GM13977 (cell line): ENCODE data around the gene ACSL6.

Experiments
- DNase-seq: peaks from one replicate; pipeline ENCODE4 v3.0.0; 2012; ENCODE audit warnings: low spot score
- in situ Hi-C: fragments of 300-500 bp; cut with MboI; formaldehyde crosslinking; loops from one replicate; pipeline ENCODE4 v1.12.0; 2022; ENCODE audit warnings: low sequenced_read_pairs, low pct_unique_long_range_greater_than_20kb, mixed read lengths, inconsistent platforms; ENCODE audit not compliant: unreplicated experiment
- TF ChIP-seq, protein P1 (sequence below): IDR thresholded peaks from 2 replicates; pipeline ENCODE4 v1.5.1; 2012; ENCODE audit warnings: mild to moderate bottlenecking, control low read depth; ENCODE audit not compliant: insufficient read depth; ENCODE audit errors: extremely low read depth, missing control alignments

The ACSL6 gene

GRCh38 chr5:131997026-131997726 is 14.3 kb downstream of the ACSL6 start:
- no peak for DNase-seq
- TF ChIP-seq, protein P1, sequence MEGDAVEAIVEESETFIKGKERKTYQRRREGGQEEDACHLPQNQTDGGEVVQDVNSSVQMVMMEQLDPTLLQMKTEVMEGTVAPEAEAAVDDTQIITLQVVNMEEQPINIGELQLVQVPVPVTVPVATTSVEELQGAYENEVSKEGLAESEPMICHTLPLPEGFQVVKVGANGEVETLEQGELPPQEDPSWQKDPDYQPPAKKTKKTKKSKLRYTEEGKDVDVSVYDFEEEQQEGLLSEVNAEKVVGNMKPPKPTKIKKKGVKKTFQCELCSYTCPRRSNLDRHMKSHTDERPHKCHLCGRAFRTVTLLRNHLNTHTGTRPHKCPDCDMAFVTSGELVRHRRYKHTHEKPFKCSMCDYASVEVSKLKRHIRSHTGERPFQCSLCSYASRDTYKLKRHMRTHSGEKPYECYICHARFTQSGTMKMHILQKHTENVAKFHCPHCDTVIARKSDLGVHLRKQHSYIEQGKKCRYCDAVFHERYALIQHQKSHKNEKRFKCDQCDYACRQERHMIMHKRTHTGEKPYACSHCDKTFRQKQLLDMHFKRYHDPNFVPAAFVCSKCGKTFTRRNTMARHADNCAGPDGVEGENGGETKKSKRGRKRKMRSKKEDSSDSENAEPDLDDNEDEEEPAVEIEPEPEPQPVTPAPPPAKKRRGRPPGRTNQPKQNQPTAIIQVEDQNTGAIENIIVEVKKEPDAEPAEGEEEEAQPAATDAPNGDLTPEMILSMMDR = no peak

DNA sequence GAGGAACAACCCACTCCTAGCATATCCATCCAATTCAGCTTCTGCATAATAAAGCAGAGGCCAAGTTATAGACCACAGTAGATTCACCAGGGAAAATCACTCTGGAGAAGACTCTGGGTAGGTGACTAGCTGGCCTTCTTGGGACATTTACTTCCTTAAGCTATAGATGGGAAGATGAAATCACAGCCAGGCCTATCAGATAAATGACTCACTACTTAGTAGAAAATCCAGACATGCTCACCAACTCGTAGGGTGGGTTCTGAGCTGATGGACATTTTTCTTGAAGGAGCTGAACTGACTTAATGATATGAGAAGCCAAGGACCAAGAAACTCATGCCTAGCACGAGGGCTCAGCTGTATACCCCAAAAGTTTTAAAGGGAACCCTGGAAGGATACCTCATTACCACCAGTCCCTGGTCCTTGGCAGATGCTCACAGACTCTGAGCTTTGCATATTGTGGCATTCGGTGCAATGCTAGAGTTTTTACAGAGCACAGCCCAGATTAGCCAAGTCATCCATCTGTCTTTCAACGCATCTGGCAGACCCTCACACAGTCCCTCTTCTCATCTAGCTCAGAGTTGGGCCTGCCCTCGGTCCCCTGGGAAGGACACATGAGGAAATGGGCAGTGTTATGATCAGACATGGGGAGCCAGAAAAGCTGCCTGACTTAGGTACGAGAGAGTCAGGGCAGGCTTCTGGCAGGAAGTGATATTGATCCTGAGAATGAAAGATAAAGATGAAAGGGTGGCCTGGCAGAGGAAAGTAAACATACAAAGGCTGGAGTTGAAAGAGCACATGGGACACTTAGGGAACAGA is 15.0 kb downstream of the ACSL6 start:
- no peak for DNase-seq
- in situ Hi-C loops = no loop called here
- TF ChIP-seq, protein P1 = no peak

More at GRCh38 chr5:131997026-131997726, 14.3 kb downstream of the ACSL6 start:
- in situ Hi-C loops = no loop called here

GRCh38 chr5:131994533-131995226 is 16.8 kb downstream of the ACSL6 start:
- DNase-seq = no peak
- in situ Hi-C loops = no loop called here
- TF ChIP-seq, protein P1 = no peak

DNA sequence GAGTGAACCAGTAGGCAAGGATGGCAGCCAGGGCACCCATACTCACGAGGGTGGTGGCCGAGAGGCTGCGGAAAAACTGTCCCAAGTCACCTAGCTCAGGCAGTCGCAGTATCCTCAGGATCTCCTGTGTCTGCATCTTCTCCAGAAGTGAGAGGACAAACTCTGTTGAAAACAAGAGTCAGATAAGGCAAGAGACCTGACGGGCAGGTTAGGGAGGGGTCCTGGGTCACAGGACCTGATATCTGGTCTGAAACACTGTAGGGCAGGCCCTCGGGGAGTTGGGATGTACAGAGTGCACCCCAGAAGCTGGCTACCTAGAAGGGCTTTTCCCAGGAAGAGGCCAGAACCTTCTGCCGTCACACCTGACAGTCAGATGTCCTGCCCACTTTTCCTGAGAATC is 17.4 kb downstream of the ACSL6 start:
- TF ChIP-seq, protein P1 = no peak
- in situ Hi-C loops = no loop called here
- DNase-seq = no peak

DNA sequence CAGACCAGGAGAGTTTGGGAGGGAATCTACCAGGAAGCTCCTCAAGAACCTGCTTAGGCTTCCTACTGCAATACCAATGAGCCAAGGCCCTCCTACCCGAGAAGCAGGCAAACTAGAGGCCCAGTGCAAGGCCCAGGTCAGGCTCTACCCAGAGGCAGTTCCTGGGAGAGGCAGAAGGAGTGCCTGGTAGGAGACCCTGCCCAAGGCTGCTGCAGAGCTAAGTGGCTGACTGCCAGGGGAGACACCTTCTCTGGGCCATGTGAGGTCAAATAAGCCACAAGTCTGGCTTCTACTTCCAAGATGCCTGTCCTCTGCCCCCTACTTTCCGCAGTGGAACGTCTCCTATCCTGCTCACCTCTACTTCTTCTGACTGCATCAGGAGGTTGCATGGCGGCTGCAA is 17.8 kb downstream of the ACSL6 start:
- TF ChIP-seq, protein P1 = no peak
- DNase-seq = no peak
- in situ Hi-C loops = no loop called here

DNA sequence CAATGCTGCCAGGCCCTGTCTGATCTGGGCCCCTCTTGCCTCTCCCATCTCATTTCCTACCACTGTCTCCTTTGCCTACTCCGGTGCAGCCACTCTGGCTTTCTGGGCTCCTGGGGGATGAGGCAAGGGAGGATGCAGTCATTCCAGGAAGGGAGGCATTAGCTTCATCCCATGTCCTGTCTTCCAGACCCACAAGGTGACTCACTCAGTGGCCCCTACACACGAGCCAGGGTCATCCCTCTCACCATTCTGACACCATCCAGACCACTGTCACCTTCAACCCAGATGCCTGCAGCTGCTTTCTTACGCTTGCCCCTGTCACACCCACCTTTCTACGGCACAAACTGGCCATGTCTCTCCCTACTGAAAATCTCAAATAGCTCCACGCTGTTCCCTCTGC is 19.1 kb downstream of the ACSL6 start:
- in situ Hi-C loops = no loop called here
- DNase-seq = no peak
- TF ChIP-seq, protein P1 = no peak
